GM13977 (cell line): Measurements from ENCODE around the gene TGM2.

ENCODE experiments used
- DNase-seq: peaks from one replicate; pipeline ENCODE4 v3.0.0; 2012; ENCODE audit warnings: low spot score
- CTCF ChIP-seq: IDR thresholded peaks from 2 replicates; pipeline ENCODE4 v1.5.1; 2012; ENCODE audit warnings: mild to moderate bottlenecking, control low read depth; ENCODE audit not compliant: insufficient read depth; ENCODE audit errors: extremely low read depth, missing control alignments
- in situ Hi-C: fragments of 300-500 bp; cut with MboI; formaldehyde crosslinking; loops from one replicate; pipeline ENCODE4 v1.12.0; 2022; ENCODE audit warnings: low sequenced_read_pairs, low pct_unique_long_range_greater_than_20kb, mixed read lengths, inconsistent platforms; ENCODE audit not compliant: unreplicated experiment

Gene TGM2

GRCh38 chr20:38117635-38118034, 47.4 kb downstream of the TGM2 start:
- in situ Hi-C loops: no loop called here
- TF ChIP-seq CTCF: no peak

DNA sequence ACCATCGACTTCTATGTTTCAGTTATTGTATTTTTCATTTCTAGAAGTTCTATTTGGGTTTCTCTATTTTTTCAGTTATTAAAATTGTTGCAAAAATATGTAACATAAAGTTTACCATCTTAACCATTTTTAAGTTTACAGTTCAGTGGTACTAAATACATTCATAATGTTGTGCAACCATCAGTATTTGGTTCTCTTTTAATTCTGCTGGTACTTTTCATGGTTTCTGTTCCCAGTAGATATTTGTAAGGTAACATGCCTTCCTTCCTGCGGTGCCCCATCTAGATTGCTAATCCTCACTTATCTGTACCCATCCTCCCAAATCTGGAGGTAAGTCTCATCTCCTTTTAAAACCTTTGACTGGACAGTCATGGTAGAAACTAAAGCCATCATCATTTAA, 47.9 kb downstream of the TGM2 start:
- no peak for TF ChIP-seq CTCF
- no peak for DNase-seq
- in situ Hi-C loops: no loop called here

More at GRCh38 chr20:38117635-38118034, 47.4 kb downstream of the TGM2 start:
- DNase-seq: no peak

- no peak for DNase-seq
- TF ChIP-seq CTCF: no peak
- in situ Hi-C loops: no loop called here
Observed at GRCh38 chr20:38116409-38117165, 48.5 kb downstream of the TGM2 start.

DNA sequence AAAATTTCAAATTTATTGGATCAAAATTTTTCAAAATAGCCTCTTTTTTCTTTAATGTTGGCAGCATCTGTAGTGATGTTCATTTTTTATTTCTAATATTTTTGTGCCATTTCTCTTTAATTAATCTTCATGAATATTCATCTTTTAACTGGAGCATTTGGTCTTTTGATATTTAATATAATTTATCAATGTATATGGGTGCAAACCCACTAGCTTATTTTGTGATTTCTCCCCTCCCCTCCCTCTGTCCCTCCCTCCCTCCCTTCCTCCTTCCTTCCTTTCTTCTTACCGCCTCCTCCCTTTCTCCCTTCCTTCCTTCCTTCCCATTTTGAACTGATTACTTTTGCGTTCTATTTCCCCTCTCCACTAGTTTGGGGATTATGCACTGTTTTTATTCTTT, 49.2 kb downstream of the TGM2 start:
- TF ChIP-seq CTCF: no peak
- in situ Hi-C loops: no loop called here
- DNase-seq: no peak

- peak; percentile 12 for TF ChIP-seq CTCF
- no peak for DNase-seq
- in situ Hi-C loops: no loop called here
Observed at GRCh38 chr20:38115205-38115604, 49.9 kb downstream of the TGM2 start.

GRCh38 chr20:38114353-38114791, 50.7 kb downstream of the TGM2 start:
- in situ Hi-C loops: no loop called here
- TF ChIP-seq CTCF: no peak
- no peak for DNase-seq
